Hematopoietic multipotent progenitor cell treated with erythropoietin and hydrocortisone succinate and interleukin-3 and kit ligand, for 15 days (in vitro differentiated cells): ENCODE results near the gene ESPNL.

Source experiments
- DNase-seq: peaks from one replicate; pipeline ENCODE4 v3.0.0-alpha.2; 2015; ENCODE audit warnings: low spot score

ESPNL gene

GRCh38 chr2:238098901-238099713 is 1.0 kb upstream of the ESPNL start:
- DNase-seq: no peak

GRCh38 chr2:238099714-238100048 is 459 bp upstream of the ESPNL start:
- DNase-seq: no peak

GRCh38 chr2:238100821-238101771 is 956 bp downstream of the ESPNL start:
- DNase-seq: no peak

GRCh38 chr2:238101891-238102841 is 2.0 kb downstream of the ESPNL start:
- DNase-seq: no peak

GRCh38 chr2:238102865-238103264 is 2.7 kb downstream of the ESPNL start:
- DNase-seq: no peak

- DNase-seq: no peak
These were observed 3.5 kb downstream of the ESPNL start for GRCh38 chr2:238103465-238104225.

GRCh38 chr2:238104226-238104690 is 4.1 kb downstream of the ESPNL start:
- DNase-seq: no peak

- no peak for DNase-seq
These were observed 4.7 kb downstream of the ESPNL start for GRCh38 chr2:238104691-238105371.

GRCh38 chr2:238105506-238106338 is 5.6 kb downstream of the ESPNL start:
- DNase-seq: no peak

- no peak for DNase-seq
These were observed 6.2 kb downstream of the ESPNL start for GRCh38 chr2:238106339-238106697.

- DNase-seq: no peak
These were observed 6.8 kb downstream of the ESPNL start for GRCh38 chr2:238106698-238107524.

- no peak for DNase-seq
These were observed 7.6 kb downstream of the ESPNL start for GRCh38 chr2:238107525-238108422.

GRCh38 chr2:238108423-238109183 is 8.5 kb downstream of the ESPNL start:
- no peak for DNase-seq

GRCh38 chr2:238113611-238114010 is 13.5 kb downstream of the ESPNL start:
- DNase-seq: no peak

- no peak for DNase-seq
These were observed 14.2 kb downstream of the ESPNL start for GRCh38 chr2:238114331-238114841.

- DNase-seq: no peak
These were observed 14.9 kb downstream of the ESPNL start for GRCh38 chr2:238114851-238115660.
